Ishikawa (cell line): Measurements from ENCODE around the gene MYOCD.

ENCODE experiments used
- CEBPB ChIP-seq: IDR thresholded peaks from 2 replicates; pipeline ENCODE4 v1.6.1; 2012
- CREB1 ChIP-seq: IDR thresholded peaks from 2 replicates; pipeline ENCODE4 v1.6.1; 2012; ENCODE audit warnings: low read depth
- EGR1 ChIP-seq: IDR thresholded peaks from 2 replicates; pipeline ENCODE4 v1.6.1; 2012
- EP300 ChIP-seq: IDR thresholded peaks from 2 replicates; pipeline ENCODE4 v1.6.1; 2012; ENCODE audit warnings: borderline replicate concordance
- FOXM1 ChIP-seq: IDR thresholded peaks from 2 replicates; pipeline ENCODE4 v1.6.1; 2012; ENCODE audit warnings: low read depth, borderline replicate concordance
- MAX ChIP-seq: IDR thresholded peaks from 2 replicates; pipeline ENCODE4 v1.6.1; 2012
- NFIC ChIP-seq: IDR thresholded peaks from 2 replicates; pipeline ENCODE4 v1.6.1; 2012
- RAD21 ChIP-seq: IDR thresholded peaks from 2 replicates; pipeline ENCODE4 v1.6.1; 2012; ENCODE audit warnings: low read depth
- TAF1 ChIP-seq: IDR thresholded peaks from 2 replicates; pipeline ENCODE4 v1.6.1; 2012; ENCODE audit warnings: low read depth, mild to moderate bottlenecking
- TCF12 ChIP-seq: IDR thresholded peaks from 2 replicates; pipeline ENCODE4 v1.6.1; 2012; ENCODE audit warnings: low read depth
- TEAD4 ChIP-seq: IDR thresholded peaks from 2 replicates; pipeline ENCODE4 v1.6.1; 2012
- YY1 ChIP-seq: IDR thresholded peaks from 2 replicates; pipeline ENCODE4 v1.6.1; 2012; ENCODE audit warnings: low read depth
- ZBTB7A ChIP-seq: IDR thresholded peaks from 2 replicates; pipeline ENCODE4 v1.6.1; 2012; ENCODE audit warnings: low read depth
- TF ChIP-seq, protein P1 (sequence below): IDR thresholded peaks from 2 replicates; pipeline ENCODE4 v1.6.1; 2012; ENCODE audit warnings: low read depth, mild to moderate bottlenecking
- TF ChIP-seq, protein P2 (sequence below): IDR thresholded peaks from 2 replicates; pipeline ENCODE4 v1.6.1; 2012

Gene MYOCD

GRCh38 chr17:12656354-12656753, 9.3 kb upstream of the MYOCD start:
- TF ChIP-seq NFIC = no peak
- TF ChIP-seq FOXM1 = no peak

DNA sequence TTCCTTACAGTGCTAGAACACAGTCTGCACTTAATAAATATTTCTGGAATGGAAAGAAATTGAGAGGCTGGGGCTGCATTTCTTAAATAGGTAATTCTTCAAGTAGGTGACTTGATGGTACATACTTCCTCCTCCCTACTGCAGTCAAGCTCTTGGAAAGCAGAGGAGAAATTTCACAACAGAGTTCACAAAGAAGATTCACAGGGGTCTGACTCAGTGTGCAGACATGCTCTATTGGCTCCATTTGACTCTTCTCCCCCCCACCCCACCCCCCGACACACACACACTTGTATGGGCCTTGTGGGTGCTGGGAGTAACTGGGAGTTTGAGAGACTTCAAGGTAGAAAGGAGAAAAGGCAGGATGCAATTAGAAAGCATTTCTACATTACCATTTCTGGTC, 6.2 kb upstream of the MYOCD start:
- TF ChIP-seq CREB1 (no peak), EGR1 (no peak), TAF1 (no peak), MAX (no peak), EP300 (no peak), RAD21 (no peak), CEBPB (no peak)
- TF ChIP-seq, protein P1, sequence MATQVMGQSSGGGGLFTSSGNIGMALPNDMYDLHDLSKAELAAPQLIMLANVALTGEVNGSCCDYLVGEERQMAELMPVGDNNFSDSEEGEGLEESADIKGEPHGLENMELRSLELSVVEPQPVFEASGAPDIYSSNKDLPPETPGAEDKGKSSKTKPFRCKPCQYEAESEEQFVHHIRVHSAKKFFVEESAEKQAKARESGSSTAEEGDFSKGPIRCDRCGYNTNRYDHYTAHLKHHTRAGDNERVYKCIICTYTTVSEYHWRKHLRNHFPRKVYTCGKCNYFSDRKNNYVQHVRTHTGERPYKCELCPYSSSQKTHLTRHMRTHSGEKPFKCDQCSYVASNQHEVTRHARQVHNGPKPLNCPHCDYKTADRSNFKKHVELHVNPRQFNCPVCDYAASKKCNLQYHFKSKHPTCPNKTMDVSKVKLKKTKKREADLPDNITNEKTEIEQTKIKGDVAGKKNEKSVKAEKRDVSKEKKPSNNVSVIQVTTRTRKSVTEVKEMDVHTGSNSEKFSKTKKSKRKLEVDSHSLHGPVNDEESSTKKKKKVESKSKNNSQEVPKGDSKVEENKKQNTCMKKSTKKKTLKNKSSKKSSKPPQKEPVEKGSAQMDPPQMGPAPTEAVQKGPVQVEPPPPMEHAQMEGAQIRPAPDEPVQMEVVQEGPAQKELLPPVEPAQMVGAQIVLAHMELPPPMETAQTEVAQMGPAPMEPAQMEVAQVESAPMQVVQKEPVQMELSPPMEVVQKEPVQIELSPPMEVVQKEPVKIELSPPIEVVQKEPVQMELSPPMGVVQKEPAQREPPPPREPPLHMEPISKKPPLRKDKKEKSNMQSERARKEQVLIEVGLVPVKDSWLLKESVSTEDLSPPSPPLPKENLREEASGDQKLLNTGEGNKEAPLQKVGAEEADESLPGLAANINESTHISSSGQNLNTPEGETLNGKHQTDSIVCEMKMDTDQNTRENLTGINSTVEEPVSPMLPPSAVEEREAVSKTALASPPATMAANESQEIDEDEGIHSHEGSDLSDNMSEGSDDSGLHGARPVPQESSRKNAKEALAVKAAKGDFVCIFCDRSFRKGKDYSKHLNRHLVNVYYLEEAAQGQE = no peak
- TF ChIP-seq, protein P2, sequence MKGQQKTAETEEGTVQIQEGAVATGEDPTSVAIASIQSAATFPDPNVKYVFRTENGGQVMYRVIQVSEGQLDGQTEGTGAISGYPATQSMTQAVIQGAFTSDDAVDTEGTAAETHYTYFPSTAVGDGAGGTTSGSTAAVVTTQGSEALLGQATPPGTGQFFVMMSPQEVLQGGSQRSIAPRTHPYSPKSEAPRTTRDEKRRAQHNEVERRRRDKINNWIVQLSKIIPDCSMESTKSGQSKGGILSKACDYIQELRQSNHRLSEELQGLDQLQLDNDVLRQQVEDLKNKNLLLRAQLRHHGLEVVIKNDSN = no peak

GRCh38 chr17:12664252-12664651, 1.4 kb upstream of the MYOCD start:
- TF ChIP-seq, protein P2 = no peak
- no peak for TF ChIP-seq TCF12
- TF ChIP-seq TEAD4 = no peak
- TF ChIP-seq FOXM1 = no peak
- no peak for TF ChIP-seq RAD21
- TF ChIP-seq MAX = no peak
- no peak for TF ChIP-seq EGR1
- TF ChIP-seq, protein P1 = no peak
- no peak for TF ChIP-seq EP300
- TF ChIP-seq CREB1 = no peak
- no peak for TF ChIP-seq NFIC

DNA sequence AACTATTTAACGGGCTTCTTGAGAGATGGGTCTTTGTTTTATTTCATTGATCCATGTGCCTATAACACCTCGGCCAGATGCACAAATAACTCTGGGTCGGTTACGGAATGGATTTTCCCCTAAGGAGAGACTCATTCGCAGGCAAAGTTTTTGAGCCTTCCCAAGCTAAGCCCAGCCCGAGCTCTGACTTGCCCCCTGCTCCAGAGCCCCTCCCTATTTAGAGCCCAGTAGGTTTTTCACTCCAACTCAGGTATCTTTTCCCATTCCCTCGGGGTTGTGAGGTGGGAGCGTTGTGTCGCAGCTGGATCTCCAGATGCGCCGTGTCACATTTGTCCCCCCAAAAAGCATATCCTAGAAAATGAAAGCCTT, 812 bp upstream of the MYOCD start:
- TF ChIP-seq FOXM1 (no peak), CEBPB (no peak), TEAD4 (no peak), RAD21 (no peak), TCF12 (no peak), CREB1 (no peak), EP300 (no peak), ZBTB7A (no peak), TAF1 (no peak), YY1 (no peak), MAX (no peak), EGR1 (no peak)
- TF ChIP-seq, protein P1 = no peak
- TF ChIP-seq, protein P2 = no peak

DNA sequence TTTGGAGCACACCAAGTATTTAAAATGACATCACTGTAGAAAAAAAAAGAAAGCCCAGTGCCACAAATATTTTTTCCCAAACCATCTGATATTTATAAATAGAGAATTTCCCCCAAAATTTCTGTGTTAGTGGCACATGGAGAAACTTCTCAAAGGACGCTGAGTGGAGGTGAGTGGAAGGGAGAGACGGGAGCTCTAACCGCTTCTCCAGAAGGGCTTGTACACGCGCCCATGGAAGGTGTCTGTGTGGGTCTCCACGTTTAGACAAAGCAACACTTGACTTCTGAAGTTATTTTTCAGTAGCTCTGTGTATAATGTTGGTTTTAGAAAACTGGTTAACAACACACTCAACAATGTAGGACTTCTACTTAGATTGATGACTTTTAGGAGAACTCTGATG, 1.0 kb downstream of the MYOCD start:
- TF ChIP-seq EP300 (no peak), TCF12 (no peak), YY1 (no peak), CREB1 (no peak), NFIC (no peak), TAF1 (no peak), RAD21 (no peak), MAX (no peak), FOXM1 (no peak)
- TF ChIP-seq, protein P1 = no peak
